ENCODE data around the gene POLR3A. TPM values are rescaled to one million over a fixed set of nuclear protein-coding genes. Genes with fewer than 3 reads are reported as not detected.
"Not testable (repeated sequence)": the region's sequence is repeated elsewhere in the genome, so short reads cannot be mapped to it uniquely, and the experiment has no call there.

The POLR3A gene
- total RNA-seq, 1 donor: 11.9 TPM

DNA sequence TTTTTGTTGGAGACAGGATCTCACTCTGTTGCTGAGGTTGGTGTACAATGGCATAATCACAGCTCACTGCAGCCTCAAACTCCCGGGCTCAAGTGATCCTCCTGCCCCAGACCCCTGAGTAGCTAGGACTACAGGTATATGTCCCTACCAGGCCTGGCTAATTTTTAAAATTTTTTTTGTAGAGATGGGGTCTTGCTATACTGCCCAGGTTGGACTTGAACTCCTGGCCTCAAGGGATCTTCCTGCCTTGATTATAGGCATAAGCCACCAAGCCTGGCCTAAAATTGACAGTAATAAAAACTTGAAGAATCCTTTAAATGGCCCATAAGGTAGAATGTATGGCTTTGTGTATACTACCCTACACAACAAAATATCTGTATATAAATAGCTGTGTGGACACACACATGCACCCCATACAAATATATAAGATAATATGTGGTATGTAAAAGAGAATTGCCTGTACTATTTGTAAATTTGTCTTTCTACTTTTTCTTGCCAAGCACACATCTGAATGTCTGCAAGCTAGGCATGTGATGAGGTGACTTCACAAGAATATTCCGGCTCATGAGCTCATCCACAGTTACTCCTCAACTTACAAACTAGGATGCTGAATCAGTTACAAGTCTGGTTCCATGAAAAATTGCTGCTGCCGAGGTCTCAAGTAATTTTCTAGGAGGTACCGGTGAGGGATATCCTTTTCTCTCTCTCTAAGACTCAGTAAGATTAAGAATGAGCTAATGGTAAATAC is 26.6 kb downstream of the POLR3A start:
- H3K36me3 ChIP-seq (ENCODE audit: insufficient read depth, low read length): peaks cover 86% of the 10 kb centered on the region
- H3K4me3 ChIP-seq (ENCODE audit: insufficient read depth, low read length): no peak overlapping the region
- H3K27me3 ChIP-seq (ENCODE audit: insufficient read depth, low read length): no peaks in the 10 kb centered on the region
- no peak overlapping the region for H3K27ac ChIP-seq (ENCODE audit: low read depth, low read length)
- no peaks in the 10 kb centered on the region for H3K9me3 ChIP-seq (ENCODE audit: low read depth, low read length)
- H3K4me2 ChIP-seq (ENCODE audit: insufficient read depth, low read length): no peak overlapping the region
- DNase-seq (ENCODE audit: insufficient read length, low spot score, missing footprints): no peak
- H3K4me1 ChIP-seq (ENCODE audit: insufficient read depth, low read length): no peaks in the 10 kb centered on the region
- H4K20me1 ChIP-seq (ENCODE audit: insufficient read depth, low read length): no peaks in the 10 kb centered on the region
- no peak overlapping the region for H2AFZ ChIP-seq (ENCODE audit: low read length)
- TF ChIP-seq, protein P1, sequence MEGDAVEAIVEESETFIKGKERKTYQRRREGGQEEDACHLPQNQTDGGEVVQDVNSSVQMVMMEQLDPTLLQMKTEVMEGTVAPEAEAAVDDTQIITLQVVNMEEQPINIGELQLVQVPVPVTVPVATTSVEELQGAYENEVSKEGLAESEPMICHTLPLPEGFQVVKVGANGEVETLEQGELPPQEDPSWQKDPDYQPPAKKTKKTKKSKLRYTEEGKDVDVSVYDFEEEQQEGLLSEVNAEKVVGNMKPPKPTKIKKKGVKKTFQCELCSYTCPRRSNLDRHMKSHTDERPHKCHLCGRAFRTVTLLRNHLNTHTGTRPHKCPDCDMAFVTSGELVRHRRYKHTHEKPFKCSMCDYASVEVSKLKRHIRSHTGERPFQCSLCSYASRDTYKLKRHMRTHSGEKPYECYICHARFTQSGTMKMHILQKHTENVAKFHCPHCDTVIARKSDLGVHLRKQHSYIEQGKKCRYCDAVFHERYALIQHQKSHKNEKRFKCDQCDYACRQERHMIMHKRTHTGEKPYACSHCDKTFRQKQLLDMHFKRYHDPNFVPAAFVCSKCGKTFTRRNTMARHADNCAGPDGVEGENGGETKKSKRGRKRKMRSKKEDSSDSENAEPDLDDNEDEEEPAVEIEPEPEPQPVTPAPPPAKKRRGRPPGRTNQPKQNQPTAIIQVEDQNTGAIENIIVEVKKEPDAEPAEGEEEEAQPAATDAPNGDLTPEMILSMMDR (IDR thresholded peaks at IDR 0.05; ENCODE audit: extremely low read depth, low read depth, low read length): no peak
- peaks cover 5% of the 10 kb centered on the region for H3K79me2 ChIP-seq (ENCODE audit: insufficient read depth, low read length)

DNA sequence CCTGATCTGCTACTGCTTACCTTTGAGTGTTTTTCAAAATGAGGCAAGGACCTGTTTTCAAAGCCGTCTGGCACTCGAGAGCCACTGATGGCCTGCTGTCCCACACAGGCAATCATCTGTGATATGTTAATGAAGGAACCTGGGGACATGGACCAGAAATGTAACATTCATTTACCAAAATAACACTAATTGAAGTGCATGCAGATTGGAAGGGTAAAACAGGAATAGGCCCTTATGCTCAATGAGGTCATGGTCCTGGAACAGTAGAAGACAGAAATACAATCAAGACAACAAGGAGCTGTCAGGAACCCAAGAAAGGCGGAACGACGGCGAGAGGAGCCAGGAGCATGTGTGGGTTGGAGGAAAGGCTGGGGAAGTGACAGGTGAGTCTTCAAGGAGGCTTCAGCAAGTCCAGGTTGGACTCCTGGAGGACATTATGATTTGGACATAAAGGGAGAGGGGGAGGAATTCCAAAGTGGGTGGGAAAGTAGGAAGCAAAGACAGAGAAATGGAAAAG is 28.3 kb downstream of the POLR3A start:
- TF ChIP-seq, protein P1 (IDR thresholded peaks at IDR 0.05; ENCODE audit: extremely low read depth, low read depth, low read length): no peak
- H3K27me3 ChIP-seq (ENCODE audit: insufficient read depth, low read length): no peaks in the 10 kb centered on the region
- H3K4me1 ChIP-seq (ENCODE audit: insufficient read depth, low read length): no peaks in the 10 kb centered on the region
- no peak overlapping the region for H3K4me3 ChIP-seq (ENCODE audit: insufficient read depth, low read length)
- no peak for DNase-seq (ENCODE audit: insufficient read length, low spot score, missing footprints)
- H3K9me3 ChIP-seq (ENCODE audit: low read depth, low read length): no peaks in the 10 kb centered on the region
- no peak overlapping the region for H3K27ac ChIP-seq (ENCODE audit: low read depth, low read length)
- H3K79me2 ChIP-seq (ENCODE audit: insufficient read depth, low read length): peaks cover 5% of the 10 kb centered on the region
- H4K20me1 ChIP-seq (ENCODE audit: insufficient read depth, low read length): no peaks in the 10 kb centered on the region
- H3K36me3 ChIP-seq (ENCODE audit: insufficient read depth, low read length): peaks cover 70% of the 10 kb centered on the region
- no peak overlapping the region for H3K4me2 ChIP-seq (ENCODE audit: insufficient read depth, low read length)
- no peak overlapping the region for H2AFZ ChIP-seq (ENCODE audit: low read length)

DNA sequence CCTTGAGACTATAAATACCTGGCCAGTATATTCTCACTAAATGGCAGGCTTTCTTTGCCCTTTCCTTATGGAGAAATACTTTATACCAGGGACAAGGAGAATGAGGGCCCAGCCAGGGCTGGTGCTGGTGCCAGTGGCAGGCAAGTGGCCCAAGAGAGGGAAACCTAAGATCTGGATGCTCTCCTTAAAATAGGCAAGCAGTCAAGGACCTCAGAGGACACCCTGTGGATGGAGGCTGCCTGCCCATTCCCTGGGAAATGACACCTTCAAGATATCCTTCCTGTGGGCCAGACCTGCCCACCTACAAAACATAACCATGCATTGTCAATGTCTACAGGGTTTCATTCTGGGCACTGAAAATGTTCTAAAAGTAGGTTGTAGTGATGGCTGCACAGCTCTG is 29.1 kb downstream of the POLR3A start:
- Histone ChIP-seq H3K36me3 (ENCODE audit: insufficient read depth, low read length) (peaks cover 62% of the 10 kb centered on the region), H3K79me2 (ENCODE audit: insufficient read depth, low read length) (peaks cover 5% of the 10 kb centered on the region), H3K4me1 (ENCODE audit: insufficient read depth, low read length) (no peaks in the 10 kb centered on the region), H4K20me1 (ENCODE audit: insufficient read depth, low read length) (no peaks in the 10 kb centered on the region), H2AFZ (ENCODE audit: low read length) (no peak overlapping the region), H3K27ac (ENCODE audit: low read depth, low read length) (no peak overlapping the region), H3K4me2 (ENCODE audit: insufficient read depth, low read length) (no peak overlapping the region), H3K4me3 (ENCODE audit: insufficient read depth, low read length) (no peak overlapping the region), H3K9me3 (ENCODE audit: low read depth, low read length) (no peaks in the 10 kb centered on the region), H3K27me3 (ENCODE audit: insufficient read depth, low read length) (no peaks in the 10 kb centered on the region)
- TF ChIP-seq, protein P1 (IDR thresholded peaks at IDR 0.05; ENCODE audit: extremely low read depth, low read depth, low read length): no peak
- DNase-seq (ENCODE audit: insufficient read length, low spot score, missing footprints): no peak

DNA sequence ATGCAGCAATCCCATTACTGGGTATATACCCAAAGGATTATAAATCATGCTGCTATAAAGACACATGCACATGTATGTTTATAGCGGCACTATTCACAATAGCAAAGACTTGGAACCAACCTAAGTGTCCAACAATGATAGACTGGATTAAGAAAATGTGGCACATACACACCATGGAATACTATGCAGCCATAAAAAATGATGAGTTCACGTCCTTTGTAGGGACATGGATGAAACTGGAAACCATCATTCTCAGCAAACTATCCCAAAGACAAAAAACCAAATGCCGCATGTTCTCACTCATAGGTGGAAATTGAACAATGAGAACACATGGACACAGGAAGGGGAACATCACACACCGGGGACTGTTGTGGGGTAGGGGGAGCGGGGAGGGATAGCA is 30.5 kb downstream of the POLR3A start:
- H3K4me1 ChIP-seq (ENCODE audit: insufficient read depth, low read length); H3K9me3 ChIP-seq (ENCODE audit: low read depth, low read length); DNase-seq (ENCODE audit: insufficient read length, low spot score, missing footprints); H2AFZ ChIP-seq (ENCODE audit: low read length); H3K4me2 ChIP-seq (ENCODE audit: insufficient read depth, low read length); H3K4me3 ChIP-seq (ENCODE audit: insufficient read depth, low read length); H4K20me1 ChIP-seq (ENCODE audit: insufficient read depth, low read length); H3K27me3 ChIP-seq (ENCODE audit: insufficient read depth, low read length); H3K79me2 ChIP-seq (ENCODE audit: insufficient read depth, low read length); H3K27ac ChIP-seq (ENCODE audit: low read depth, low read length): not testable (repeated sequence)
- H3K36me3 ChIP-seq (ENCODE audit: insufficient read depth, low read length): peaks cover 51% of the 10 kb centered on the region

All from osteoblast (primary cell).